H54 (cell line): Measurements from ENCODE around the gene HCRTR2.
"Not testable (repeated sequence)": the region's sequence is repeated elsewhere in the genome, so short reads cannot be mapped to it uniquely, and the experiment has no call there.

Experiments used
- DNase-seq: peaks from one replicate; pipeline ENCODE4 v3.0.0; 2011; ENCODE audit warnings: low spot score, mixed read lengths; ENCODE audit not compliant: insufficient read length
- FAIRE-seq: peaks from 3 replicates; lab custom pipeline; 2011; peaks lifted over from hg19 to GRCh38; lab: Jason Lieb, UNC
- POLR2A ChIP-seq: IDR thresholded peaks from 2 replicates; pipeline ENCODE4 v1.6.1; 2011; ENCODE audit warnings: low read depth, mild to moderate bottlenecking, low read length

Gene HCRTR2

DNA sequence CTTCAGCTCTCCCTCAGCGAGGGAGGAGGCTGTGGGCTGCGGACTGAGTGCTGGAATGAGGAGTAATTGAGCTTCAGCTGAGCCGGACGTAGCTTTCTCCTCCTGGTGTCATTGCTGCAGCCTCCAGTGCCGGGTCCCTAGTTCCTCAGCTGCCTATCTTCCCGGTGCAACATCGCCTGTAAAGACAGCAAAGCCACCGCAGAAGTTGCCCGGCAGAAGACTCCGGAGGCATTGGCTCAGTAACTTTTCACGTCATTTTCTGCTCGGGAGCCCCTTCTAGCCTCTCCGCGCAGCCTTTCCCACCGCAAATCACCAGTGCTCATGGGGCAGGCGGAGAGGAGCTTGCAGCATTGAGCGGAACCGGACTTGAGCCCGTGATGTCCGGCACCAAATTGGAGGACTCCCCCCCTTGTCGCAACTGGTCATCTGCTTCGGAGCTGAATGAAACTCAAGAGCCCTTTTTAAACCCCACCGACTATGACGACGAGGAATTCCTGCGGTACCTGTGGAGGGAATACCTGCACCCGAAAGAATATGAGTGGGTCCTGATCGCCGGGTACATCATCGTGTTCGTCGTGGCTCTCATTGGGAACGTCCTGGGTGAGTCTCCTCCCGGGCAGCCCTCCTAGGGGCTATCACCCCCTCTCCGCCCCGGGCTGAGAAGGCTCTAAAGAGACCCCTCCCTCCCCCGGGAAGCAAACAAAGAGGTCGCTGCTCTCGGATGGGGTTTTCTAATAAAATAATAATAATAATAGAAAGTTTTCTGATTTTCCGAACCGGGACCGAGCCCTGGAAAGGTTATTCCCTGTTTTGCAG lies at the start of gene HCRTR2:
HCRTR2 (plus strand) TSS at position 305 of the 816 bp plus-strand sequence; CDS start at position 378, 73 bp downstream.
- DNase-seq (no peak), FAIRE-seq (no peak)
- TF ChIP-seq POLR2A, result no peak

DNA sequence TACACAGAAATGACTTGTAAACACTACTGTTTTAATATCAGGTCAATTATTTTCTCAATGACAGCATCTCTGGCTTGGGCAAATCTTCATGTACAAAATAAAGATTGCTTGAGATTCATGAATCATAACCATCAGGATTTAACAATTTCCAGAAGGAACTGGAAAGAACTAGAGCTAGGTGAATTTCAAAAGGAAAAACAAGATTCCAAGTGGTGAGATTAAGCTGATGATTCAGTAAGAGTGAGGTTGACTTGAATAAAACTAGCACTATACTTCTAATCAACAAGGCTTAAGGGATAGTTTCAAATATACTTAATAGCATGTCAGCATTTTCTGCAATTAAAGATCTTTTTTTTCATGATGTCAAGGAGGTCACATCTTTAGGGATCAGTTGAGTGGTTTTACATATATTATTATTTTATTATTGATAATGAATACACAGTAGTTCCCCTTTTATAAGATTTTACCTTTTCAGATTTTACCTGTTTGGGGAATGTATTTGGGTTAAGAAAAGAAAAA lies 43.5 kb upstream of the HCRTR2 start:
- no peak for FAIRE-seq
- no peak for DNase-seq
- TF ChIP-seq POLR2A, result no peak

DNA sequence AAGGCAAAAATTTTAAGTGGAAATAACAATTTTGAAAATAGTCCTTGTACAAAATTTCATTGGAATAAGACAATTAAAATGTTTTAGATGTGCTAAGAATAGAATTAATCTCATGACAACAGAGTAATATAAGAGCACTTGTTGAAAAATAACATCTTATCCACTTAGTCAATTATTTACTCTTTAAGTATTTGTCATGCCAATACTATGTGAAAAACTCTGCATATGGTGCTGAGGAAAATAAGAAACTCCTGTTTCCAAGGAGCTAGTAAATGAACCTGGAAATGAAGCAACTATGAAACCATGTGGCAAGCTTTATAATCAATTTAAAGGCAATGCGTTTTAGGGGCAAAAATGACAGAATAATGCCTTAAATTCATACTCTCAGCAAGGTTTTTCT lies 42.7 kb upstream of the HCRTR2 start:
- FAIRE-seq (no peak), DNase-seq (no peak)
- TF ChIP-seq POLR2A, result no peak

- DNase-seq, result no peak
- TF ChIP-seq POLR2A, result no peak
- no peak for FAIRE-seq
These were observed 37.4 kb upstream of the HCRTR2 start for GRCh38 chr6:55136916-55137315.

DNA sequence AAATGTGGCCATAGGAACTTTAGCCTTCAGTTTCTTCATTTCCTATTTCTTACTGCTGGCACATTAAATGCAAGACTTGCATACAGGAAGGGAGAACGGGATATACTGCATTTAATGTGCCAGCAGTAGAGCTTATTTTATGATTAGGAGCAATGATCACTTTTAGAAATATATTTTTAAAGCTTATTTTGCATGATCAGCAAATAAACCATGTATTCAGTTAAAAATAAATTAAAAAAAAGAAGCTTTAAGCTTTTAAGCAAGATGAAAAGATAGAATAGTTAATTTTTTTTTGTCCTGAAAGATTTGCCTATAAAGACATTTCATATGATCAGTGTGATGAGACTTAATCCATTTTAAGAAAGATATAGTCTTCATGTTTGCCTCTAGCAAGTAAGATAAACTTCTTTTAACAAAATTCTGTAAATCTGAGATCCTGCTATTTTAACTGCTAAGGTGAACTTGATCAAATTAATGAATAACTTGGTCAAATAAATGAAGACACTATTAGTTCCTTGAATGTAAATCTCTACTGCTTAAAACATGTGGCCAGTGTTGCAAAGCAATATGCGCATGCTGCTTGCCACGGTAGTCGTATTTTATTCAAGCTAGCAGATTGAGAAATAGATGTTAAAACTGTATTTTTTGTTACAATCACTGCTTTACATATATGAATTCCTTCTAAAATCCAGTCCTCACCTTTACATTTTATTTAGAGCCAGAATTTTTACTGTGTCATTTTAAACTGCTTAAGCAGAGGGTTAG lies 36.2 kb upstream of the HCRTR2 start:
- FAIRE-seq, result no peak
- TF ChIP-seq POLR2A, result no peak
- no peak for DNase-seq

- DNase-seq, result no peak
- no peak for FAIRE-seq
- TF ChIP-seq POLR2A, result no peak
These were observed 32.7 kb upstream of the HCRTR2 start for GRCh38 chr6:55141611-55142010.

GRCh38 chr6:55142610-55143009 lies 31.7 kb upstream of the HCRTR2 start:
- no peak for FAIRE-seq

DNA sequence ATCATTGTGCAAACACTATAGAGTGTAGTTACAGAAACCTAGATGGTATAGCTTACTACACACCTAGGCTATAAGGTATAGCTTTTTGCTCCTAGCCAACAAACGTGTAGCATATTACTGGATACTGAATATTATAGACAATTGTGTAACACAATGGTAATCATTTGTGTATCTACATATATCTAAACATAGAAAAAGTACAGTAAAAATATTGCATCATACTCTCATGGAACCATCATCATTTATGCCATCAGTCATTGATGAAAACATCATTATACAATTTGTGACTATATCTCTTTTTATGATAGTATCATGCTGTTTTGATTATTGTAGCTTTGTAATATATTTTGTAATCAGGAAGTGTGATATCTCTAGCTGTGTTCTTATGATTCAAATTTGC lies 21.0 kb upstream of the HCRTR2 start:
- no peak for TF ChIP-seq POLR2A
- DNase-seq (no peak), FAIRE-seq (no peak)

More at GRCh38 chr6:55142610-55143009, 31.7 kb upstream of the HCRTR2 start:
- no peak for DNase-seq
- TF ChIP-seq POLR2A, result no peak

- not testable (repeated sequence) for FAIRE-seq, DNase-seq
These were observed 15.5 kb upstream of the HCRTR2 start for GRCh38 chr6:55158784-55159183.

DNA sequence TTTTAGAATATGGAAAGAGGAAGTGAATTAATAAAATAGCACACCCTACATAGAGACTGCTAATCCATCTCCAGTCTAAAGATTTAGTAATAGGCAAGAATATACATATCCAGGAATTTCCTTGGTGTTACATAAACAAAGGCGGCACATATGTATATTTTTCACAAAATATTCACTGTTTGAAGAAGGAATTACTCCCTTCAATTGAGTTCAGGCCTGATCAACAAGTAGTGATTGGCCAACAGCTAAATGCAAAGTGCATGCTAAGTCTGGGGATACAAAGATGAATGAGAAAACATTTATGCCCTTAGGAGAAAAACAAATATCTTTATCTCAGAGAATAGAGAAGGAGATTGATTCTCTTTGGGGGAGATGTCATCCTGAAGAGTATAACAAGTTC lies 6.5 kb upstream of the HCRTR2 start:
- FAIRE-seq, result no peak
- DNase-seq, result no peak
- TF ChIP-seq POLR2A, result no peak

DNA sequence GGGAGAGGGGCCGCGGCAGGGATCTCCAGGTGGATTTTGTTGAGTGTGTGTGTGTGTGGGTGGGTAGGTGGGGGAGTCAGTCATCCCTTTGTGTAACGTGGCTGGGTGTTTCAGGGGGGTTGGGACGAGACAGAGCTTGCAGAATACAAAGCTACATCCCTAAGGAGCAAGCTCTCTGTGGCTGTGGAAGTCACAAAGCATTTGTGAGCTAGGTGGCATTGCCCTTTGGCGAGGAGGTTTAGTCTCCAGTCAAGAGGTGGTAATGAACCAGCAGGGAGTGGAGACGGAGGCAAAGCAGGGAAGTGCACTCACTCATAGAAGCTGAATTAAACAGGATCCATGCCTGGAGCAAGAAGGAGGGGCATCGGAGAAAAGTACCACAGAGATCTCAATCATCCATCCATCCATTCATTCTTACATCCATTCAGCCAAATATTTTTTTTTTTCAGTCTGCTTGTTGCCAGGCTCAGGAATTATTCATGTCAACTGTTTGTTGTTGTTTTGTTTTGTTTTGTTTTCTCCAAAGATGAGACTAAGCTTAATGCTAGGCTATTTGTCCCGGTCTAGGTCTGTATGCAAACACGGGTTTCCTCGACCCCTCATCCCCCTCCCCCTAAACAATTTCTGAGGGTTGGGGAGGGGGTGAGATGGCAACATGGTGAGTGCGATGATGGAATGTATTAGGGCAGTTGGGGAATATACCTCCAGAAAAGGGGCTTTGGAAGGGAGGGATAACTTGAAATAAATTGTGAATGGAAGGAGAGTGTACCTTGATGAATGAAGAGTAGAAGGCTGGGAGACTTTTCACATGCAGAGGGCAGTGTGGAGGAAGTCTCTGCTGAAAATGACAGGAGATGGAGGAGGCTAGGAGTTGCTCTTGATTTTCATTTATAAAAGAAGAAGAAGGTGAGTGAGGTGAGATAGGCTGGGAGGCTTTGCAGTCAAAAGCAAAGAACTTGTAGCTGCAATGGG lies 1.0 kb downstream of the HCRTR2 start:
- TF ChIP-seq POLR2A, result no peak
- FAIRE-seq (no peak), DNase-seq (no peak)

GRCh38 chr6:55176958-55177357 lies 2.6 kb downstream of the HCRTR2 start:
- no peak for FAIRE-seq
- no peak for TF ChIP-seq POLR2A
- no peak for DNase-seq

DNA sequence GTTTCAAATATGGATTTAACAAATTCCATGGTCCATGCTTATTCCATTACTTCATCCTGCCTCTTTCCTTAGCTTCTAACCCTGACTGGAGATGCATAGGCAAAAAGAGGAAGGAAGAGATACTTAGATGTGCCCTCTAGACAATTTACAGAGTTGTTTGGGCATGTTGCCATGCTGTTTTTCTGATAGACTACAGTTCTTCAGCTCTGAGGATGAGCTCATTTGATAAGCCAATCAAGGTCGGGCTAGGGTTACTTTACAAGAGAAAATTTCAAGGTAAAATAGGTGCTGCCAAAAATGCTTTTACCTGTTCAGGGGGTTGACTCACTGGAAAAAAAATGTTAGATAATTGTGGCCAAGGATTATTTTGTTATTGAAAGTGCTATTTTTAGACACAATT lies 5.9 kb downstream of the HCRTR2 start:
- FAIRE-seq (no peak), DNase-seq (no peak)
- no peak for TF ChIP-seq POLR2A
